ENCODE measurements around the gene ADGRB2.

The ADGRB2 gene

GRCh38 chr1:31782421-31783410 is 18.6 kb upstream of the ADGRB2 start:
- DNase-seq (ENCODE audit: low read depth, low spot score), result no peak

GRCh38 chr1:31781756-31782371 is 17.7 kb upstream of the ADGRB2 start:
- DNase-seq (ENCODE audit: low read depth, low spot score), result no peak

GRCh38 chr1:31781138-31781755 is 17.1 kb upstream of the ADGRB2 start:
- no peak for DNase-seq (ENCODE audit: low read depth, low spot score)

- no peak for DNase-seq (ENCODE audit: low read depth, low spot score)
These were observed 16.5 kb upstream of the ADGRB2 start for GRCh38 chr1:31780632-31781031.

- DNase-seq (ENCODE audit: low read depth, low spot score), result no peak
These were observed 15.5 kb upstream of the ADGRB2 start for GRCh38 chr1:31779687-31780086.

GRCh38 chr1:31778763-31779488 is 14.8 kb upstream of the ADGRB2 start:
- DNase-seq (ENCODE audit: low read depth, low spot score), result no peak

- no peak for DNase-seq (ENCODE audit: low read depth, low spot score)
These were observed 12.4 kb upstream of the ADGRB2 start for GRCh38 chr1:31776516-31776915.

GRCh38 chr1:31776032-31776431 is 11.9 kb upstream of the ADGRB2 start:
- no peak for DNase-seq (ENCODE audit: low read depth, low spot score)

GRCh38 chr1:31775210-31775999 is 11.3 kb upstream of the ADGRB2 start:
- DNase-seq (ENCODE audit: low read depth, low spot score), result no peak

GRCh38 chr1:31774495-31774894 is 10.4 kb upstream of the ADGRB2 start:
- no peak for DNase-seq (ENCODE audit: low read depth, low spot score)

GRCh38 chr1:31773861-31774260 is 9.7 kb upstream of the ADGRB2 start:
- no peak for DNase-seq (ENCODE audit: low read depth, low spot score)

GRCh38 chr1:31772669-31773248 is 8.6 kb upstream of the ADGRB2 start:
- DNase-seq (ENCODE audit: low read depth, low spot score), result no peak

GRCh38 chr1:31771891-31772668 is 7.9 kb upstream of the ADGRB2 start:
- no peak for DNase-seq (ENCODE audit: low read depth, low spot score)

GRCh38 chr1:31769720-31770390 is 5.7 kb upstream of the ADGRB2 start:
- DNase-seq (ENCODE audit: low read depth, low spot score), result no peak

GRCh38 chr1:31768939-31769704 is 5.0 kb upstream of the ADGRB2 start:
- DNase-seq (ENCODE audit: low read depth, low spot score), result no peak

GRCh38 chr1:31768407-31768907 is 4.3 kb upstream of the ADGRB2 start:
- DNase-seq (ENCODE audit: low read depth, low spot score), result no peak

- DNase-seq (ENCODE audit: low read depth, low spot score), result no peak
These were observed 3.1 kb upstream of the ADGRB2 start for GRCh38 chr1:31767225-31767624.

GRCh38 chr1:31765516-31765915 is 1.4 kb upstream of the ADGRB2 start:
- DNase-seq (ENCODE audit: low read depth, low spot score), result no peak
